Measurements from ENCODE around the gene INTS6L.

DNA sequence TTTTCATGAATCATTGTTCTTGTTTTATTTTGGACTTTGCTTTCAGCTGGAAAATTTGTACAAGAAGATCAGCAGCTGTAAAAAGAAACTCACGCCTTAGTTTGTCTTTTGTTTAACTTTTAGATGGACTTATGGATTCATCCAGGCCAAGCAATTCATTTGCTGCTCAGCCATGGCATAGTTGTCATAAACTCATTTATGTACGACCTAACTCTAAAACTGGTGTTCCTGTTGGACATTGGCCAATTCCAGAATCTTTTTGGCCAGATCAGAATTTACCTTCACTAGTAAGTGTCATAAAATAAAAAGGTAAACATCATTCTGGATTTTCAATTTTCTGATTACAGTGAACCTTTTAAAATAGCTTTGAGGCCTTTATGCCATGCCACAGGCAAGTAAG, 29.1 kb downstream of the INTS6L start:
- no peak for TF ChIP-seq CTCF (IDR thresholded peaks at IDR 0.05)
- TF ChIP-seq POLR2A (IDR thresholded peaks at IDR 0.05) = no peak
